IMR-90 (cell line): ENCODE measurements around the gene C11orf54. TPM values are rescaled to one million over a fixed set of nuclear protein-coding genes. Genes with fewer than 3 reads are reported as not detected.

ENCODE experiments used
- ATAC-seq: fragments of 200-7000 bp; cut with Tn5 transposase; 2 replicates; pipeline ENCODE4 v1.9.1; 2020; ENCODE audit warnings: low read depth, mild to moderate bottlenecking, moderate library complexity
- BruUV-seq: library from RNA; stranded (reverse); fragments of 400-500 nt; replicated peaks from 2 replicates; lab custom pipeline; 2021; lab: Mats Ljungman, UMichigan
- CTCF ChIA-PET: fragments of 300-600 bp; formaldehyde crosslinking; extraction: SDS; loops from one replicate; lab custom pipeline; 2021; ENCODE audit warnings: antibody characterized with exemption; lab: Yijun Ruan, JAX
- POLR2A ChIA-PET: fragments of 300-600 bp; sonication (Branson Sonifier 250); formaldehyde crosslinking; loops from one replicate; lab custom pipeline; 2022; ENCODE audit warnings: antibody characterized with exemption; ENCODE audit not compliant: unreplicated experiment; lab: Charles Lee
- DNase-seq: peaks from one replicate; pipeline ENCODE4 v3.0.0; 2013
- H2AFZ ChIP-seq: replicated peaks from 2 replicates; pipeline ENCODE3; 2013; ENCODE audit warnings: low read length, mild to moderate bottlenecking; ENCODE audit not compliant: poor library complexity
- H2AK5ac ChIP-seq: 2 replicates; pipeline ENCODE4 v1.6.1; 2013; ENCODE audit warnings: low read depth, low read length, inconsistent platforms
- H2AK9ac ChIP-seq: replicated peaks from 2 replicates; pipeline ENCODE3; 2013; ENCODE audit warnings: mild to moderate bottlenecking, low read depth, low read length, moderate library complexity; ENCODE audit not compliant: poor library complexity
- H2BK120ac ChIP-seq: 2 replicates; pipeline ENCODE4 v1.6.1; 2013; ENCODE audit warnings: low read depth, low read length, inconsistent platforms
- H2BK15ac ChIP-seq: 3 replicates; pipeline ENCODE4 v1.6.1; 2013; ENCODE audit warnings: low read depth, low read length, inconsistent platforms
- H2BK20ac ChIP-seq: 2 replicates; pipeline ENCODE4 v1.6.1; 2013; ENCODE audit warnings: low read depth, mild to moderate bottlenecking, inconsistent platforms, low read length, moderate library complexity
- H2BK5ac ChIP-seq: 2 replicates; pipeline ENCODE4 v1.6.1; 2013; ENCODE audit warnings: mild to moderate bottlenecking, low read depth, low read length, inconsistent platforms; ENCODE audit not compliant: poor library complexity, severe bottlenecking
- H3K14ac ChIP-seq: replicated peaks from 2 replicates; pipeline ENCODE4 v1.6.1; 2013; ENCODE audit warnings: low read depth, low read length, inconsistent platforms
- H3K18ac ChIP-seq: 2 replicates; pipeline ENCODE4 v1.6.1; 2013; ENCODE audit warnings: low read depth, low read length, control low read depth
- H3K23ac ChIP-seq: 2 replicates; pipeline ENCODE4 v1.6.1; 2013; ENCODE audit warnings: low read depth, low read length, inconsistent platforms
- H3K27ac ChIP-seq: 2 replicates; pipeline ENCODE4 v1.5.1; 2013; ENCODE audit warnings: mild to moderate bottlenecking, control low read depth, low read length; ENCODE audit not compliant: insufficient read depth
- H3K27me3 ChIP-seq: 2 replicates; pipeline ENCODE4 v1.6.1; 2013; ENCODE audit warnings: low read length; ENCODE audit not compliant: control insufficient read depth, insufficient read depth
- H3K36me3 ChIP-seq: 2 replicates; pipeline ENCODE4 v1.6.1; 2013; ENCODE audit warnings: low read length, mixed read lengths; ENCODE audit not compliant: control insufficient read depth, insufficient read depth
- H3K4ac ChIP-seq: 2 replicates; pipeline ENCODE4 v1.6.1; 2013; ENCODE audit warnings: low read depth, low read length, inconsistent platforms
- H3K4me1 ChIP-seq: 2 replicates; pipeline ENCODE4 v1.6.1; 2013; ENCODE audit warnings: low read length, mixed read lengths; ENCODE audit not compliant: control insufficient read depth, insufficient read depth
- H3K4me2 ChIP-seq: 2 replicates; pipeline ENCODE4 v1.6.1; 2013; ENCODE audit warnings: low read depth, mild to moderate bottlenecking, control low read depth, low read length, moderate library complexity
- H3K4me3 ChIP-seq: 2 replicates; pipeline ENCODE4 v1.5.1; 2013; ENCODE audit warnings: low read depth, mild to moderate bottlenecking, control low read depth, low read length, moderate library complexity; ENCODE audit not compliant: insufficient read depth
- H3K56ac ChIP-seq: 2 replicates; pipeline ENCODE4 v1.6.1; 2013; ENCODE audit warnings: low read length, inconsistent platforms; ENCODE audit not compliant: insufficient read depth; ENCODE audit errors: extremely low read depth
- H3K79me1 ChIP-seq, 2 experiments: 2 replicates each; pipeline ENCODE4 v1.6.1; 2013; ENCODE audit warnings: low read length in 2 of 2, inconsistent platforms in 1 of 2, low read depth in 1 of 2
- H3K9ac ChIP-seq: 2 replicates; pipeline ENCODE4 v1.6.1; 2013; ENCODE audit warnings: low read depth, low read length, control low read depth
- H3K9me1 ChIP-seq: 2 replicates; pipeline ENCODE4 v1.6.1; 2013; ENCODE audit warnings: low read length, inconsistent platforms; ENCODE audit not compliant: insufficient read depth
- H3K9me3 ChIP-seq: 2 replicates; pipeline ENCODE4 v1.6.1; 2013; ENCODE audit warnings: low read length; ENCODE audit not compliant: control insufficient read depth, insufficient read depth
- H4K20me1 ChIP-seq: 2 replicates; pipeline ENCODE4 v1.6.1; 2013; ENCODE audit warnings: low read length, inconsistent platforms; ENCODE audit not compliant: insufficient read depth
- H4K5ac ChIP-seq: 2 replicates; pipeline ENCODE4 v1.6.1; 2013; ENCODE audit warnings: mild to moderate bottlenecking, low read depth, low read length, control low read depth
- H4K8ac ChIP-seq, 2 experiments: 2 replicates each; pipeline ENCODE4 v1.6.1; 2013; ENCODE audit warnings: low read depth in 2 of 2, low read length in 2 of 2, control low read depth in 1 of 2, inconsistent platforms in 1 of 2
- H4K91ac ChIP-seq: 2 replicates; pipeline ENCODE4 v1.6.1; 2013; ENCODE audit warnings: low read depth, low read length, inconsistent platforms; ENCODE audit not compliant: insufficient read depth
- CEBPB ChIP-seq: IDR thresholded peaks from 2 replicates; pipeline ENCODE4 v1.6.1; 2012; ENCODE audit warnings: low read depth, low read length, improper control_type of control experiment
- CHD1 ChIP-seq: IDR thresholded peaks from 2 replicates; pipeline ENCODE4 v1.6.1; 2012; ENCODE audit warnings: low read depth, low read length, improper control_type of control experiment
- ELK1 ChIP-seq: fragments of 150-350 bp; IDR thresholded peaks from 2 replicates; pipeline ENCODE4 v1.6.1; 2016; ENCODE audit warnings: low read depth, mild to moderate bottlenecking, low read length, moderate library complexity, borderline replicate concordance
- FOS ChIP-seq: fragments of 150-350 bp; IDR thresholded peaks from 2 replicates; pipeline ENCODE4 v1.6.1; 2016; ENCODE audit warnings: low read depth, low read length
- MAFK ChIP-seq: IDR thresholded peaks from 2 replicates; pipeline ENCODE4 v1.6.1; 2012; ENCODE audit warnings: low read depth, low read length, improper control_type of control experiment
- MAZ ChIP-seq: IDR thresholded peaks from 2 replicates; pipeline ENCODE4 v1.6.1; 2012; ENCODE audit warnings: low read depth, mild to moderate bottlenecking, low read length, improper control_type of control experiment, moderate library complexity, borderline replicate concordance
- NFE2L2 ChIP-seq: fragments of 150-350 bp; IDR thresholded peaks from 2 replicates; pipeline ENCODE4 v1.6.1; 2016; ENCODE audit warnings: low read depth, mild to moderate bottlenecking, low read length
- POLR2A ChIP-seq: IDR thresholded peaks from 2 replicates; pipeline ENCODE4 v1.6.1; 2012; ENCODE audit warnings: mild to moderate bottlenecking, low read depth, low read length
- RAD21 ChIP-seq: IDR thresholded peaks from 2 replicates; pipeline ENCODE4 v1.6.1; 2012; ENCODE audit warnings: low read length, improper control_type of control experiment
- RCOR1 ChIP-seq: IDR thresholded peaks from 2 replicates; pipeline ENCODE4 v1.6.1; 2012; ENCODE audit warnings: mild to moderate bottlenecking, low read length, improper control_type of control experiment; ENCODE audit not compliant: insufficient replicate concordance
- RFX5 ChIP-seq: IDR thresholded peaks from 2 replicates; pipeline ENCODE4 v1.8.0; 2012; ENCODE audit warnings: low read depth, mild to moderate bottlenecking, low read length, moderate library complexity
- SMC3 ChIP-seq: fragments of 150-350 bp; IDR thresholded peaks from 2 replicates; pipeline ENCODE4 v1.6.1; 2016; ENCODE audit warnings: low read depth, mild to moderate bottlenecking, antibody characterized with exemption, low read length, moderate library complexity
- WGBS, 2 experiments: methylation state at CpG; one replicate each; pipeline versions ENCODE4 v1.1.5 to v1.1.7; 2013; ENCODE audit warnings: missing lambda C conversion rate in 2 of 2; ENCODE audit not compliant: insufficient read length in 1 of 2; ENCODE audit errors: extremely low coverage in 2 of 2; 5-methylcytosine and 5-hydroxymethylcytosine counted together
- dilution Hi-C: fragments of 300-500 bp; cut with HindIII; formaldehyde crosslinking; loops from one replicate; pipeline ENCODE4 v1.14.3; 2018; ENCODE audit warnings: low sequenced_read_pairs; ENCODE audit not compliant: unreplicated experiment
- in situ Hi-C: fragments of 300-500 bp; cut with MboI; formaldehyde crosslinking; loops from 3 replicates; pipeline ENCODE4 v1.14.3; 2019; ENCODE audit warnings: low sequenced_read_pairs, inconsistent platforms, mixed read lengths
- intact Hi-C: fragments of 100-400 bp; cut with micrococcal nuclease; formaldehyde crosslinking; loops from 2 replicates; pipeline ENCODE4 v1.10.0; 2022
- polyA plus RNA-seq, 3 experiments: library from polyadenylated mRNA; depleted of rRNA; stranded (reverse); fragments of >200 nt; gene quantifications; 2 replicates each; pipeline ENCODE4 v1.2.3, GENCODE V29; 2012; ENCODE audit warnings: low replicate concordance in 1 of 3
- total RNA-seq: library from RNA; depleted of rRNA; stranded (reverse); fragments of >200 nt; gene quantifications from 2 replicates; pipeline ENCODE4 v1.2.3, GENCODE V29; 2012
- TF ChIP-seq, protein P1 (sequence below): fragments of 150-350 bp; IDR thresholded peaks from 2 replicates; pipeline ENCODE4 v1.6.1; 2017; ENCODE audit warnings: mild to moderate bottlenecking, antibody characterized with exemption, low read length, low read depth

C11orf54 gene
- total and polyA plus RNA-seq, 2 of the 4 experiments (the other 2 are of a cell fraction) = 13.7 to 16.0 TPM

GRCh38 chr11:93734427-93735222, 6.8 kb upstream of the C11orf54 start:
- H3K9me3 ChIP-seq = no peaks in the 10 kb centered on the region
- intact Hi-C loops (no loop called here), dilution Hi-C loops (no loop called here), in situ Hi-C loops (loop anchor here (10.0 kb wide), 1 partner anchor 400 kb away; no protein-coding TSS in a partner anchor)
- DNase-seq (no peak), ATAC-seq (no peak)
- POLR2A ChIA-PET = no interaction called here
- H3K4me1 ChIP-seq = peaks cover 6% of the 10 kb centered on the region
- no peak overlapping the region for H3K56ac ChIP-seq
- no peak overlapping the region for H2AK9ac ChIP-seq
- no peak overlapping the region for H2AFZ ChIP-seq
- no peak overlapping the region for H4K91ac ChIP-seq
- peaks cover 80% of the 10 kb centered on the region for H4K20me1 ChIP-seq
- H3K4ac ChIP-seq = no peak overlapping the region
- no peak overlapping the region for H2BK120ac ChIP-seq
- H3K4me3 ChIP-seq = no peak overlapping the region
- no CpG with 5 or more reads among the region's 1 CpG for WGBS, 2 experiments
- no peak overlapping the region for H4K5ac ChIP-seq
- H2AK5ac ChIP-seq = no peak overlapping the region
- peak overlapping the region; percentile 66 for H3K4me2 ChIP-seq
- CTCF ChIA-PET = interaction anchor here (0.5 kb wide), 1 partner anchor 32 kb away, joined by 4 read pairs; no protein-coding TSS in a partner anchor
- H3K27me3 ChIP-seq = no peaks in the 10 kb centered on the region
- H2BK5ac ChIP-seq = no peak overlapping the region
- H3K9me1 ChIP-seq = no peaks in the 10 kb centered on the region; the same call in 1 of the 2 replicates
- no peak for TF ChIP-seq POLR2A
- TF ChIP-seq CEBPB = no peak
- TF ChIP-seq RAD21 = no peak
- no peak for TF ChIP-seq SMC3
- TF ChIP-seq ELK1 = no peak
- no peak for TF ChIP-seq RFX5
- no peak for TF ChIP-seq NFE2L2
- no peak for TF ChIP-seq CHD1
- TF ChIP-seq, protein P1, sequence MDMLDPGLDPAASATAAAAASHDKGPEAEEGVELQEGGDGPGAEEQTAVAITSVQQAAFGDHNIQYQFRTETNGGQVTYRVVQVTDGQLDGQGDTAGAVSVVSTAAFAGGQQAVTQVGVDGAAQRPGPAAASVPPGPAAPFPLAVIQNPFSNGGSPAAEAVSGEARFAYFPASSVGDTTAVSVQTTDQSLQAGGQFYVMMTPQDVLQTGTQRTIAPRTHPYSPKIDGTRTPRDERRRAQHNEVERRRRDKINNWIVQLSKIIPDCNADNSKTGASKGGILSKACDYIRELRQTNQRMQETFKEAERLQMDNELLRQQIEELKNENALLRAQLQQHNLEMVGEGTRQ = no peak
- TF ChIP-seq FOS = no peak
- no peak for TF ChIP-seq RCOR1
- no peak for TF ChIP-seq MAFK
- TF ChIP-seq MAZ = no peak
- BruUV-seq = no TSS peak
- H3K27ac ChIP-seq = peak overlapping the region; percentile 37; the same call in 1 of the 2 replicates
- no peak overlapping the region for H2BK20ac ChIP-seq
- no peak overlapping the region for H3K23ac ChIP-seq
- H3K36me3 ChIP-seq = peaks cover 44% of the 10 kb centered on the region
- no peak overlapping the region for H3K9ac ChIP-seq
- no peak overlapping the region; a peak in 1 of 4 replicates for H4K8ac ChIP-seq
- H3K14ac ChIP-seq = no peak overlapping the region
- peaks cover 11 to 36% of the 10 kb centered on the region in 2 experiments; a peak in 2 of 4 replicates for H3K79me1 ChIP-seq
- no peak overlapping the region for H3K18ac ChIP-seq
- H2BK15ac ChIP-seq = no peak overlapping the region
